ENCODE measurements around the gene ITGAL.

The ITGAL gene

GRCh38 chr16:30541502-30542329, 69.2 kb downstream of the ITGAL start:
- no peak for DNase-seq

GRCh38 chr16:30543067-30543466, 70.5 kb downstream of the ITGAL start:
- DNase-seq = no peak

- no peak for DNase-seq
Measured at GRCh38 chr16:30546115-30546514, 73.6 kb downstream of the ITGAL start.

GRCh38 chr16:30548416-30549253, 76.1 kb downstream of the ITGAL start:
- no peak for DNase-seq

- no peak for DNase-seq
Measured at GRCh38 chr16:30551781-30552180, 79.2 kb downstream of the ITGAL start.

GRCh38 chr16:30552956-30553355, 80.4 kb downstream of the ITGAL start:
- no peak for DNase-seq

- no peak for DNase-seq
Measured at GRCh38 chr16:30553393-30553899, 80.9 kb downstream of the ITGAL start.

- DNase-seq = no peak
Measured at GRCh38 chr16:30554557-30555314, 82.2 kb downstream of the ITGAL start.

- no peak for DNase-seq
Measured at GRCh38 chr16:30555315-30556124, 83.0 kb downstream of the ITGAL start.

GRCh38 chr16:30556125-30556473, 83.6 kb downstream of the ITGAL start:
- DNase-seq = no peak

GRCh38 chr16:30557707-30557956, 85.1 kb downstream of the ITGAL start:
- DNase-seq = peak in 1 of 56 donors; percentile 47

GRCh38 chr16:30557957-30558788, 85.6 kb downstream of the ITGAL start, which contains the start of gene ZNF764:
TSS of gene ZNF764 (minus strand) at chr16:30558374. CDS start at chr16:30558182, 192 bp downstream.
- DNase-seq = peak; percentile 77 to 99 (median 97)

- DNase-seq = no peak
Measured at GRCh38 chr16:30558789-30559377, 86.3 kb downstream of the ITGAL start.

GRCh38 chr16:30559690-30560089, 87.1 kb downstream of the ITGAL start:
- DNase-seq = no peak

- DNase-seq = peak in 5 of 56 donors; percentile 4 to 46 (median 10)
Measured at GRCh38 chr16:30561089-30561816, 88.7 kb downstream of the ITGAL start.

- no peak for DNase-seq
Measured at GRCh38 chr16:30562021-30562420, 89.5 kb downstream of the ITGAL start.

- no peak for DNase-seq
Measured at GRCh38 chr16:30565526-30565925, 93.0 kb downstream of the ITGAL start.

GRCh38 chr16:30565984-30566383, 93.4 kb downstream of the ITGAL start:
- DNase-seq = no peak

GRCh38 chr16:30566531-30566930, 94.0 kb downstream of the ITGAL start:
- no peak for DNase-seq

All from amygdala (tissue), 56 donors.